GM18505 (cell line): ENCODE data around the gene EZH2.

Experiments used
- ATAC-seq: cut with Tn5 transposase; IDR thresholded peaks from one replicate; pipeline ENCODE4 v1.9.1; 2021; ENCODE audit not compliant: unreplicated experiment
- POLR2A ChIP-seq: IDR thresholded peaks from 4 replicates; pipeline ENCODE4 v1.6.1; 2011; ENCODE audit warnings: borderline replicate concordance; ENCODE audit not compliant: insufficient read depth, insufficient read length; ENCODE audit errors: extremely low read depth

The EZH2 gene

DNA sequence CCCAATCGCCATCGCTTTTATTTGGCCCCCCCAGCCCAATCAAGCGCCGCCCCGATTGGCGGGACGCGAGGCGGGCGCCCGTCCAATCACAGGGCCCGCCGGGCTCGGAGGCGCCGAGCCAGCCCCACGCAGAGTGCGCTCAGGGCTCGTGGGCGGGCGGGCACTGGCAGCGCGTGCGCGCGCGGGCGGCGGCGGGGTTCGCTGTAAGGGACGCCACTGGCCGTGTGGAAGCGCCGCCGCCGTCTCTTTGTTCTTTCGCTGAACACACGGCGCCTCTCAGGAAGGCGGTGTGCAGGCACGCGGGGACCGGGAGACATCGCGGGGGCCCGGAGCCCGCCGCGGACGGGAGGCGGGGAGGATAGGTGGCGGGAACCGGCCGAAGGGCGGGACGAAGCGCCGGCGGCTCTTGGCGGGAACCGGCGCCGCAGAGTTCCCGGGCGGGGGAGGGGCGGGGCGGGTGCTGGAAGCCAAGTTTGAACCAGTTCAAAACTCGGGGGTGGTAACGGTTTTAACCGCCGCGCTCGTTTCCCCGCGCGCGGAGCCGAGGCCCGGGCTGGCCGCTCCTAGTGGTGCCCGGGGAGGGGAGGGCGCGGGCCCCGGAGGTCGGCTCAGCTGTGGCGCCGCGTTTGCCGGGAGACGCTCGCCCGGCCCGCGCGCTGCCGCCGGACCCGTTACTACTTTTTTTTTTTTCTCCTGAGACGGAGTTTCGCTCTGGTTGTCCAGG is 370 bp upstream of the EZH2 start:
- peak; percentile 89 for ATAC-seq
- peak; percentile 79 for TF ChIP-seq POLR2A

DNA sequence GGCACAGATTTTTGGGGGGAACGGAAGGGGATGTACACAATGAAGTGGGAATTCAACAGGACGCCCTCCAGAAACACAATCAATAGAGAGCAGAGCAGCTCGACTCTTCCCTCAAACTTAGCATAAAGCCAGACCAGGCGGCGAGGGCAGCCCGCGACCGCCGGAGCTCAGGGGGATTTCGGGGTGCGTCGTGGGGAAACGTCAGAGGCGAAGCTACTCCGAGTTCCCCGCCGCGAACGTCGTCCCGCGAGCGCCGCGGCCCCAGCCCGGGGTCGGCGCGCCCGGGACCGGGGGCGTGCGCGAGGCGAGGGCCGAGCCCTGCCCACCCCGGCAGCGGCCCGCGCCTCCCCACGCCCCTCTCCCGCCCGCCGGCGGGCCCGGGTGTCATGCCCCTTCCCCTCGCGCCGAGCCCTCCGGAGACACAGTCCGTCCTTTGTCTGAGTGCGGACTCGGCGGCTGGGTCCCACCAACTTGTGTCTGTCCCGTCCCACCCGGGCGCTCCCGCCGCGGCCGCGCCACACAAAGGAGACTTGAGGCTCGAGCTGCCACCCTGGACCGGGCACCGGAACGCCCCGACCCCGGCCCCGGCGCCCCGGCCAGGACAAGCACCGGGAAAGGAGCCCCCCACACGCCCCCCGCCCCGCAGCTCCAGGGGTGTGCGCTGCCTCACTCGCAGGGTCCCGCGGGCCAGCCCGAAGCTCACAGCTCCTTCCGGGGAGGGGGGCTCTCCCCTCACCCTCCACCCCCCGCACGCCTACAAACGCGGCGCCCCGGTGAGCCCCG is 634 bp downstream of the EZH2 start:
- TF ChIP-seq POLR2A: peak; percentile 54
- ATAC-seq: peak; percentile 26

DNA sequence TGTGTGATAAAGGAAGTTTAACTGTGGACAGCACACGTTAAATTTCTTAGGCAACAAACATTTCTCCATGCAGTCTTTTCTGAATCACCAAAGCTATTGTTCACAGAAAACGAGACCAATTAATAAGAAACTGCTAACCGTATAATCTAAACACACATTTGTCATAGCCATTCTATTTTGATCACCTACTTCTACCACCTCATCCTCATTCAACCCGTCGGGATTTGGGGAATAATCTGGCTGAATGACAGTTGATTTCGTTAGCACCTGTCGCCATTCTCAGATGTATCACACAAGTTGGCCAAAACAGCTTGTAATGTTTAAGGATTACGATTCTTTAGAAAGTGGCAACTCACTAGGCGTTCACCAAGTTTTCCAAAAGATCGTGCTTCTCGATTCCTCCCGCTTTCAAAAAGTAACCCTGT is 1.2 kb downstream of the EZH2 start:
- ATAC-seq: no peak
- TF ChIP-seq POLR2A: no peak

DNA sequence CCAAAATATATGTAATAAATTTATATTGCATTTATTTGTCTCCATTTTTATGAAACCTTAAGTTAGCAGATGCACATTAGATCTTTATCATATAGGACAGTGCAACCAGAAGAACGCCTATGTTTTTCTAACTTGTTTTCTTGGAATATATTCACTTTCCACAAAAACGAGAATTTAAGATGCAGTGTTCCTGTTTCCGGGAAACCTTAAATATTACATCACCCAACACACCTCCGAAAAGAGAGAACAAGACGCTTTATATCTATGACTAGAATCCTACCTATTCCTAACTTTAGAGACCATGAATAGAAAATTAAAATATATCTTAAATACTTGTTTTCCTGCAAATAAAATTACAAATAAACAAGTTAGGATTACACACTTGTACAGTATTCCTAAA is 1.9 kb downstream of the EZH2 start:
- ATAC-seq: no peak

DNA sequence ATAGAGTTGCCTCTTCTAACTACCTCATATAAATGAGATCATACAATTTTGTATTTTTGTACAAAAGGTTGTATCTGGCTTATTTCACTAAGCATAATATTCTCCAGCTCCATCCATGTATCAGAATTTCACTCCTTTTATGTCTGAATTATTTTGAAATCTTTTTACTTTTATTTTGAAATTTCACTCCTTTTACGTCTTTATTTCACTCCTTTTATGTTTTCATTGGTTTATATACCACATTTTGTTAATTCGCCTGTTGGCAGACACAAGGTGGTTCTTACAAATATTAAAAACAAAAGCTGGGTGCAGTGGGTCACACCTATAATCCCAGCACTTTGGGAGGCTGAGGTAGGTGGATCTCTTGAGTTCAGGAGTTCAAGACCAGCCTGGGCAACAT is 5.8 kb downstream of the EZH2 start:
- no peak for TF ChIP-seq POLR2A
- ATAC-seq: no peak

More for the DNA sequence above, 1.9 kb downstream of the EZH2 start:
- no peak for TF ChIP-seq POLR2A

DNA sequence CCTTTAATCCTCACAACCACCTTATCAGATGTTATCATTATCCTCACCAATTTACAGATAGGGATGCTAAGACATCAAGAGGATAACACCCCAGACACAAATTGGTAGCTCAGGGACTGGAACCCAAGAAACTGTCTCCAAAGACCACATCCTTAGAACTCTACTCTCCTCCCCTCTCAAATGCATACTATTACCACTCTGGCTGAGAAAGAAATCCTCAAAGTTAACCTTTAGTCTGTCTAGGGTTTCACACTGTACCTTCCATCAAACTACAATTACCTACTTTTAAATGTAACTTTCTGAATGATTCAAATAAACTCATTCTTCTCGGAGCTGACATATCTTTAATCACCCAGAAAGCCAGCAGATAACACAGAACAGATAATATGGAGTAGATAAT is 6.6 kb downstream of the EZH2 start:
- no peak for ATAC-seq
- TF ChIP-seq POLR2A: no peak

DNA sequence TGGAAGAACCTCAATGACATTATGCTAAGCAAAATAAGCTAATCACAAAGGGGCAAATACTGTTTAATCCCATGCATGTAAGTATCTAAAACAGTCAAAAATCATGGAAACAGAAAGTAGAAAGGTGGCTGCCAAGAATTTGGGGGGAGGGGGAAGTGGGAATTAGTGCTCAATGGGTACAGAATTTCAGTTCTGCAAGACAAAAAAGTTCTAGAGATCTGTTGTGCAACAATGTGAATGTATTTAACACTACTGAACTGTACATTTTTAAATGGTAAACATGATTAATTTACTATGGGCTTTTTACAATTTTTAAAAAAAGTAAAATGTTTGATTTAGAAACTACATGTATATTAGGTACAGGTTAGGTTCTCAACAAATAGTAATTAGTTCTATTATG is 11.9 kb downstream of the EZH2 start:
- TF ChIP-seq POLR2A: no peak
- no peak for ATAC-seq

DNA sequence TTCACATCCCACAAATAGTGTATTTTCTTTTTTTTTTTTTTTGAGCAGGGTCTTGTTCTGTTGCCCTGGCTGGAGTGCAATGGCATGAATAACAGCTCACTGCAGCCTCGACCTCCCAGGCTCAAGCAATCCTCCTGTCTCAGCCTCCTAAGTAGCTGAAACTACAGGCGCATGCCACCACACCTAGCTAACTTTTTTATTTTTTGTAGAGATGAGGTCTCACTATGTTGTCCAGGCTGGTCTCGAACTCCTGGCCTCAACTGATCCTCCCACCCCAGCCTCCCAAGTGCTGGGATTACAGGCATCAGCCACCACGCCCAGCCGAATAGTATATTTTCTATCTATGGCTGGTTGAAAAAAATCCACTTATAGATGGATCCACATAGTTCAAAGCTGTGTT is 12.5 kb downstream of the EZH2 start:
- no peak for ATAC-seq
- no peak for TF ChIP-seq POLR2A

DNA sequence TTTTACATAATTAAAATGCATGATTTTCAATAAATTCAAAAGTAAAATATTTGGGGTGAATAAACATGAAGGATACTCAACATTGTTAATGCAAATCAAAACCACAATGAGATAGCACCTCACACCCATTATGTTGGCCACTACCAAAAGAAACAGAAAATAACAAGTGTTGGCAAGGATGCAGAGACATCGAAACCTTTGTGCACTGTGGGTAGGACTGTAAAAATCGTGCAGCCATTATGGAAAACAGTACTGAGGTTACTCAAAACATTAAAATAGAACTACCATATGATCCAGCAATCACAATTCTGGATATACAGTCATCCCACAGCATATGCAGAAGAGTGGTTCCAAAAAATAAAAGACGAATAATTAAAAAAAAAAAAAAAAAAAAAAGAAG is 13.1 kb downstream of the EZH2 start:
- no peak for ATAC-seq
- no peak for TF ChIP-seq POLR2A

DNA sequence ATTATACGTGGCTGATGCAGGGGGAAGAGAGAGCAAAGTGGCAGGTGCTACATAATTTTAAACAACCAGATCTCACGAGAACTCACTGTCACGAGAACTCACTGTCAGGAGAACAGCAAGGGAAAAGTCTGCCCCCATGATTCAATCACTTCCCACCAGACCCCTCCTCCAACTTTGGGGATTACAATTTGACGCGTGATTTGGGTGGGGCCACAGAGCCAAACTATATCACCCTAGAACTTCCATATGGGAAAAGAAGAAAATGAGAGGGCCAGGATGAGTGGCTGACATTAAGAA is 15.8 kb downstream of the EZH2 start:
- ATAC-seq: no peak
- TF ChIP-seq POLR2A: no peak

DNA sequence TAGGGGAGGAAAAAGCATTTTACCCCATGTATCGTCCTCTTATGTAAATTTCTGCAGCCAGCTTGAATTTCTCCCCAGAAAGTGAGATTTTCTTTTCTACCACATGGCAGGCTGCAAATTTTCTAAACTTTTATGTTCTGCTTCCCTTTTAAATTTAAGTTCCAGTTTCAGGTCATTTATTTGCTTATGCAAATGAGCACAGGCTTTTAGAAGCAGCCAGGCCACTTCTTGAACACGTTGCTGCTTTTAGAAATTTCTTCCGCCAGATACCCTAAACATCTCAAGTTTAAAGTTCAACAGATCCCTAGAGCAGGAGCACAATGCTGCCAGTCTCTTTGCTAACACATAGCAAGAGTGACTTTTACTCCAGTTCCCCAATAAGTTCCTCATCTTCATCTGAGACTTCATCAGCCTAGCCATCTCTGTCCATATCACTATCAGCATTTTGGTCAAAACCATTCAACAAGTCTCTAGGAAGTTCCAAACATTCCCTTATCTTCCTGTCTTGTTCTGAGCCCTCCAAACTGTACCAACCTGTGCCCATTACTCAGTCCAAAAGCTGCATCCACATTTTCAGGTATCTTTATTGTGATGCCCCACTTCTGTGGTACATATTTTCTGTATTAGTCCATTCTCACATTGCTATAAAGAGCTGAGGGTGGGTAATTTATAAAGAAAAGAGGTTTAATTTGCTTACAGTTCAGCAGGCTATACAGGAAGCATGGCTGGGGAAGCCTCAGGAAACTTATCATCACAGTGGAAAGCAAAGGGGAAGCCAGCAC is 16.3 kb downstream of the EZH2 start:
- ATAC-seq: no peak
- no peak for TF ChIP-seq POLR2A

DNA sequence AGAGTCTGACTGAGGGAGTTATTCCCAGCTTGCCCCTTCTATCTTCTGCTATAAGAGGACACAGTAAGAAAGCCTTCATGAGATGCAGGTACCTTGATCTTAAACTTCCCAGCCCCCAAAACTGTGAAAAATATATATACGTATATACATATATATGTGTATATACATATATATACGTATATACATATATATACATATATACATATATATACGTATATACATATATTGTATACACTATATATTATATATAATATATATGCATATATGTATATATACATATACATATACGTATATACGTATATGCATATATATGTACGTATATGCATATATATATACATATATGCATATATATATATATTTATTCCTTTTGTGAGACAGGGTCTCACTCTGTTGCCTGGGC is 17.7 kb downstream of the EZH2 start:
- ATAC-seq: no peak
- TF ChIP-seq POLR2A: no peak

DNA sequence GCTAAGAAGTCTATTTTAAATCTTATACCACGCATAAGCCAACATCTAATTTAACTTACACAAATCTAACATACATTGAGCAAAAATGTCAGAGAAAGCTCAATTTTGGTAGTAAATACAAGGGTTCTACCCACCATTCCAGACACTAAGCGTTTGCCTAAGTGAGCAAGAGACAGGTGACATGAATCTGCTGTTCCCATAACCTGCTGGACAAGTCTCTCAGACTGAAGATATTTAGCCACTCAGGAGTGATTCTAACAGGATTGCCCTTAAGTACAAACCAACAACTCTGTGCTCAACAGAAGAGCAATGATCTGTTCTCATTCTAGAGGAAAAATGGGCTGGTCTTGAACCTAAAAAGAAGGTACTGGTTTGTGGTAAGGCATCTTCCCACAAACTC is 18.8 kb downstream of the EZH2 start:
- ATAC-seq: no peak
- no peak for TF ChIP-seq POLR2A

DNA sequence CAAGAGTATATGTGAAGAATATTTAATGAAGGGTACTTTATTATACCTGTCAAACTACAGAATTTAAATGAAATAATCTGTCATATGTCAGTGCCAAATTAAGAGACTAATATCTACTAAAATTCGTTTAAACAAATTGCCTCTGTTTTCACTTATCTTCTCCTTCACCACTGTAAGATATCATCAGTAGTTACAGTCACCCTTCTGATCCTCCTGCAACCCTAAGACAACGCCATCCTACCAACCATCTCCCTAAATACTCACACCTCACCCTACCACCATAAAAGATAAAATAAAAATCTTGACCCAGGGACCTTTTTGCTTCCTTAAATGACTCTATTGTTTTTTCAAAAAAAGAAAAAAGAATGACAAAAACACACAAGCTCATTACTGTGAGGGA is 20.8 kb downstream of the EZH2 start:
- no peak for ATAC-seq
- TF ChIP-seq POLR2A: no peak
